GM21447 (cell line): ENCODE data around the gene CCDC71L.

Experiments
- ATAC-seq: cut with Tn5 transposase; IDR thresholded peaks from one replicate; pipeline ENCODE4 v1.9.1; 2021; ENCODE audit not compliant: unreplicated experiment

CCDC71L gene

DNA sequence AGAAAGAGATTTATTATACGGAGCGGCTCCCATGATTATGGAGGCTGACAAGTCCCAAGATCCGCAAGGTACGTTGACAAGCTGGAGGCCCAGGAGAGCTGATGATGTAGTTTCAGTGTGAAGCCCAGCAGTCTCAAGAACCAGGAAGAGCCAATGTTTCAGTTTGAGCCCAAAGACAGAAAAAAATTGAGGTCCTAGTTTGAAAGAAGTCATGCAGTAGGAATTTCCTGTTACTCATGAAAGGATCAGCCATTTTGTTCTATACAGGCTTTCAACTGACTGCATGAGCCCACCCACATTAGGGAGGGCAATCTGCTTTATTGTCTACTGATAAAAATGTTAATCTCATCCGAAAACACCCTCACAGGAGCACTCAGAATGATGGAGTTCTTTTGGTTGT is 51.5 kb downstream of the CCDC71L start:
- ATAC-seq: no peak

DNA sequence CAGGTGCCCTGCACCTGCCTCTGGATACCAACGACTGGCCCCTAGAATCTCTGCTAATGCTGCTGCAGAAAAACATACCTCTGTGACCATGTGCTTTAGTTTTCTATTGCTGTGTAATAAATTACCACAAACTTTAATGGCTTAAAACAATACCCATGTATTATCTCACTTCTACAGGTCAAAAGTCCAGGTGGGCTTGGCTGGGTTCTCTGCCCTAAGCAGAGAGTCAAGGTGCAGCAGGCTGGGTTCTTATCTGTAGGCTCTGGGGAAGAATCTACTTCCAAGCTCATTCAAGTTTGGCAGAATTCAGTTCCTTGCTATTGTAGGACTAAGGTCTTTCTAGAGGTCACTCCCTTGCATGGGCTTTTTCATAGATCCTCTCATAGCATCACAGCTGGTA is 52.3 kb downstream of the CCDC71L start:
- no peak for ATAC-seq
